GM21723 (cell line): Measurements from ENCODE around the gene RBBP8.
"Not testable (repeated sequence)": the region's sequence is repeated elsewhere in the genome, so short reads cannot be mapped to it uniquely, and the experiment has no call there.

Experiments
- ATAC-seq: cut with Tn5 transposase; IDR thresholded peaks from one replicate; pipeline ENCODE4 v1.9.1; 2021; ENCODE audit warnings: mild to moderate bottlenecking, moderate library complexity; ENCODE audit not compliant: unreplicated experiment

RBBP8 gene

DNA sequence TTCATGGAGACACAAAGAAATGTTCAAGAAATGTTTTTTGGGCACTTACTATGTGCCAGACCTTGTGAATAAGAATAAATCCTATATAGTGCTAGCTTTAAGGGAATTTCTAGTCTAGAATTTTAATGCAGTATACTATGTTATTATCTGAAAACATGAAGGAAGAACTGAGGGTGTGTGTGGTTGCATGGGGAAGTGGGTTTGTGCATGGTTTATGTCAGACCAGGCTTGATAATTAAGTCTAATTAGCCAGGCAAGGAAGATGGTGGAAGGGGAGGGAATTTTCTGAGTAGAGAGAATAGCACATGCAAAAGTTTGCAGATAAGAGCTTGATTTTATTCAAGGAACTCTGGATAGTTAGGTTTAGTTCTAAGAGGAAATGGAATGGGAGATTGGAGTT, 6.5 kb downstream of the RBBP8 start:
- no peak for ATAC-seq

DNA sequence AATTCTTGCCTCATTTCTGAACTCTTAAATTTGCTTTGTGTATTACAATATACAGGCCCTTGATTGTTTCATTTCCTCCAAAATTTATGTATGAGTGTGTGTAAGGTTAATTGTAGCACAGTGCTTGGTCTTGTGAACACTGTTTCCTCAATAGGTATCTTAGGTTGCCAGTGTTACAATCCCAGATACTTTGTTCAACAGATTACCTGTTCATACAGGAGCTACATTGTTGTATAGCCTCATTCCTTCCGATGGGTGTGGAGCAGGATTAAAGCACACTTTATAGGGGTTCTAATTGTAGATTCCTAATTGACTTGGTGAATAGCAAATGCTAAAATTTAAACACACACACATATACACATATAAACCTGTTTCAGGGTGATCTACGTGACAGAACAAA, 10.7 kb downstream of the RBBP8 start:
- ATAC-seq = no peak

DNA sequence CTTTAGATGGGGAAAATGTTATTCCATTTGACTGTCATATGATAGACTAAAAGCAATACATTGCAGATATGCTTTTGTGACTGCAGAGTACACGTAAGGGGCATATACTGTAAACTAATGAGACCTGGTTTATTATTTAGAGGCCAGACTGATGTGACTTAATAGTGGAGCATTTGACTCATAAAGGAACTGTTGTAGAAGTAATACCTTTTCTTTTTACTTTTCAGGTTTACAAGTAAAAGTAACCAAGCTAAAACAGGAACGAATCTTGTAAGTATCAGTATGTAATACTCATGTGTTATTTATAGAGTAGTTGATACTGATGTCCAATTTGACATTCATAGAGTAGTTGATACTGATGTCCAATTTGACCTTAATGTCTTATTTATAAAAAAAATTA, 13.1 kb downstream of the RBBP8 start:
- ATAC-seq = no peak

DNA sequence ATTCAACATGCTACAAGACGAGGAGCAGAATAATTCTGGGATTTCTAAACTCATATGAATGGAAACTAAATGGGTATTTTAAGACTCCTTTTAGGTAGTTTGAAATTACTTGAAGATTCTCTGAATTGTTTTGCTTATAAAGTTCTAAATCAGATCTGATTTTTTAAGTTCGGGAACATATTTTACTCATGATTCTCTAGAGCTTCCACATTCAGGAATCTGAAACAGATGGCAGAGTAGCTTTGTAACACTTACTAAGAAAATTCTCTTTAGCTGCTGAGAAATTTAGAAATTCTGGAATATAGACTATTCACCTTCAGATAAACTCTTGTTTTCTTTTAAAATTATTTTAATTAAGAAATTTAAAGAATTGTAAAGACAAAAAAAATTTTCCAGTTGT, 13.7 kb downstream of the RBBP8 start:
- no peak for ATAC-seq

DNA sequence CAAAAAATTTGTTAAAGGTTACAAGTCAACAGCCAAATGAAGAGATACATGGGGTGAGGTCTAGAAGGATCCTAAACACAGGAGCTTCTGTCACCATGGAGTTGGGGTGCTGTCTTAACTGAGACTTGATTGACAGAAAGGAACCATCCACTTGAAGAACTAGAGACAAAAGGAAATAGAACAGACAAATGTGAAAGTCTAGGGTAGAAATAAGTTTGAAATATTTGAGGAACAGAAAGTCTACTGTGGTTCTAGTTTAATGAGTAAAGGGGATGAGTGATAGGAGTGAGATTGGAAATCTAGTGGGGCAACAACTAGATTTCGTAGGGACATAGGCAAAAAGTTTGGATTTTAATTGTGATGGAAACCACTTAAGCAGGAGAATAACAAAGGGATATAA, 18.7 kb downstream of the RBBP8 start:
- ATAC-seq = no peak

DNA sequence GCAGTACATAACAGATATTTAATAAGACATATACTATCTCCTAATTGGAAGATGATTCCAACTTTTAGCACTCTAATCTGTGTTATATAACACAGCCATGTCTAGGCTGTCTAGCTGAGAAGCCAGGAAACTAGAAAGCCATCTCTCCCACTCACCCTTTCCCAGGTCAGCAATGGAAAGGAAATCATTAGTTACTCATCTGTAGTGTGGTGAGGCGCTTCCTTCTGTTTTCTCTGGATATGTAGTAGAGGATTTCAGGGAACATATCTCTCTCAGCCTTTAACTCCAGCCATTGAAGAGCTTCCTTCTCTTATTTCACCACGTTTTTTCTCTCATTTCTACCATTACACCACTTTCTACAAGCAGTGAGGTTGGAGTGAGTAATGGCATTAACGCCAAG, 19.4 kb downstream of the RBBP8 start:
- no peak for ATAC-seq

DNA sequence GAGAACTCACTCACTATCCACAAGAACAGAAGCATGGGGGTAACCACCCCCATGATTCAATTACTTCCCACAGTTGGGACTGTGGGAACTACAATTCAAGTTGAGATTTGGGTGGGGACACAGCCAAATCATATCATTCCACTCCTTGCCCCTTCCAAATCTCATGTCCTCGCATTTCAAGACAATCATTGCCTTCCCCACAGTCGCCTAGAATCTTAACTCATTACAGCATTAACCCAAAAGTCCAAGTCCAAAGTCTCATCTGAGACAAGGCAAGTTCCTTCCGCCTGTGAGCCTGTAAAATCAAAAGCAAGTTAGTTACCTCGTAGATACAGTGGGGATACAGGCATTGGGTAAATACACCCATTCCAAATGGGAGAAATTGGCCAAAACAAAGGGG, 20.9 kb downstream of the RBBP8 start:
- ATAC-seq = not testable (repeated sequence)

DNA sequence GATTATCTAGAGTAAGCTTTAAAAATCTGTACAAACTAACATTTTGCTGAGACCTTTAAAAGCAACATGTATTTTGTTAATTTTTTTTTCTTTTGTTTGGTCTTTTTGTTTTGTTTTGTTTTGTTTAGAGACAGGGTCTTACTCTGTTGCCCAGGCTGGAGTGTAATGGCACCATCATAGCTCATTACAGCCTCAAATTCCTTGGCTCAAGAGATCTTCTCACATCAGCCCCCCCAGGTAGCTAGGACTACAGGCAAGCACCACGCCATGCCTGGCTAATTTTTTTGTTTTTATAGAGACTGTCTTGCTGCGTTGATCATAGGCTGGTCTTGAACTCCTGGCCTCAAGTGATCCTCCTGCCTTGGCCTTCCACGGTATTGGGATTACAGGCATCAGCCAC, 23.1 kb downstream of the RBBP8 start:
- ATAC-seq = no peak

DNA sequence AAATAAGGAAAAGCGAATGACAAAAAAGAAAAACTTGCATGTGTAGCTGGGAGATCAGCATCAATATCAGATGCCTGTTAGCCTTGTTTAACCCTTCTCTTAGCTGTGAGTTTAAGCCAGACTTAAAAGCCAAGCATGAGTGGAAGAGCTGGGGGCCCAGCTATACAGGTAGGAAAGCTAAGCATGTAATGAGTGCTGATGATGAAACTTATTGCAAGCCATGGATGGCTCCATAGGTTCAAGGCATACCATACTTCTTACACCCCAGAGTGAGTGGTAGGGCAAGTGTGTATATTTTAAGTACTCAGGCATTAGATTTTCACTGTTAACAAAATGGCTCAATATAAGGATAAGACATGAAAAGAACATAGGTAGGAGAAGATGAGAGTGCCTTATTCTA, 28.0 kb downstream of the RBBP8 start:
- no peak for ATAC-seq

DNA sequence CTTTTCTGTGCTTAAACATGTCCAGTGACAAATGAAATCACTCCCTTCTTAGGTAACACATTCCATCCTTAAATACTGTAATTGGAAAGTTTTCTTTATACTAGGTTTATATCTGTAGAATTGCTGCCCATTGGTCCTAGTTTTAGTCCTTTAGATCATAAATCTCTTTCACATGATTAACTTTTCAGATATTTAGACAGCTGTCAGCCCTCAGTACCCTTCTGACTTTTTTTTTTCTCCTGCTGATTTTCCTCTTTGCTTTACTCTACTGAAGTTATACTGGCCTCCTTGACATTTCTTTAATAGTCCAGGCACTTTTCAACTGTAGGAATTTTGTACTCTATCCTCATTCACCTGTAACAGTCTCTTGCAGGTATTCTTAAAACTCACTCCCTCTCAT, 28.9 kb downstream of the RBBP8 start:
- ATAC-seq = no peak

DNA sequence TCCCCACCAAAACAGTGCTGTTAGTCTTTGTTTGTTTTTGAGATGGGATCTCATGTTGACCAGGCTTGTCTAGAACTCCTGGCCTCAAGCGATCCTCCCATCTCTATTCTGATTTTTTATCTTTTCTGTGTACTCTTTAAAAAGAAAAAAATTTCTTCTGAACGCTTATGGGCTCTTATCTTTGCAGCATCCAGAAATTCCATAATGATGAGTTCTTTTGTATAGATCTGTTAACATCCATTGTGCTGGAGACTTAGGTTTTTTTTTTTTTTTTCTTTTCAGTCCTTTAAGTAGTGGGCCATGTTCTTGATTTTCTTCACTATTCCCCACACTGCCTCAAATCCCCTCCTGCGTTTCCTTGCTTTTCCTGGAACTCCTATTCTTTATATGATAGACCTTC, 31.0 kb downstream of the RBBP8 start:
- ATAC-seq = no peak

DNA sequence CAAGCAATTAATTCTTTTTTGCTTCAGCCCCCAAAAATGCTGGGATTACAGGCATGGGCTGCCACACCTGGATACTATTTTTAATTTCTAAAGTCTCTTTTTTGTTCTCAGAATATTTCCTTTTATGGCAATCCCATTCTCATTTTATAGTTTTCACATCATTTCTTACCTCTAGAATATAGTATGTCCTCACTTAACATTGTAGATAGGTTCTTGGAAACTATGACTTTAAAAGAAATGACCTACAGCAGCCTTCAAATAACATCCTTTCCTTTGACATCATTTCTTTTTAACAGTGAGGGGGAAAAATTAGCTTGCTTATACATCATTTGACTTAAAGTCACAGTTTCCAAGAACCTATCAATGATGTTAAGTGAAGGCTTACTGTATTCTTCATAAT, 31.6 kb downstream of the RBBP8 start:
- ATAC-seq = no peak

DNA sequence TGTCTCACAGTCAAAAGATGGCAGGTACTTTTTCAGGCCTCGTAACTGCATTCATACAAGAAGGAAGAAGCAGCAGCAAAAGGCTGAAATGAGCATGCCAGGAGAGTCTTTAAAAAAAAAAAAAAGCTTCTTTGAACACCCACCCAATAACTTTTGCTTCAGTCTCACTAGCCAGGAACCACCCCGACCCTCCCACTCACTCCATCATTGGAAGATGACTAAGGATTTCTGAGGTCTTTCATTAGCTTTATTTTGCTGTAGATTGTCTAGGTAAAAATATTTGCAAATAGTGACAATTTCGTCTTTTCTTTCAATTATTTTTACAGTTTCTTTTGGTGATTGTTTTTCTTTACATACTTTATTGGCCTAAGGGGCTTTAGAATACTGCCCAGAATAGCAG, 37.9 kb downstream of the RBBP8 start:
- ATAC-seq = no peak

DNA sequence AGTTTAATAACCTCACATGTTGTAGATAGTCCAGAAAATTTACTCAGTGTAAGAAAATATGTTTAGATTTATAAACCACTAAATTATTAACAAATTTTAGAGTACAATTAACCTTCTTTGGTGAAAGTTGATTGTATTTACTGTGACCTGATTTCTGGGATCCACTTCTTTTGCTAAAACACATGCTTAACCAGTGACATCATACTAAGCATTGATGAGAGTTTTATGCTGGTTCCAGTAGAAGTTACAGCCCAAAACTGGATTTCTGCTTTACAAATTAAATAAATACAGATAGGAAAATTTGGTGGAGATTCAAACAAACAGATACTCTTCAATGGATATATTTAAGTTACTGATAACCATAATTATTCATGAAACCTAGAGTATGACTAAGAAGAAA, 40.9 kb downstream of the RBBP8 start:
- ATAC-seq = no peak

DNA sequence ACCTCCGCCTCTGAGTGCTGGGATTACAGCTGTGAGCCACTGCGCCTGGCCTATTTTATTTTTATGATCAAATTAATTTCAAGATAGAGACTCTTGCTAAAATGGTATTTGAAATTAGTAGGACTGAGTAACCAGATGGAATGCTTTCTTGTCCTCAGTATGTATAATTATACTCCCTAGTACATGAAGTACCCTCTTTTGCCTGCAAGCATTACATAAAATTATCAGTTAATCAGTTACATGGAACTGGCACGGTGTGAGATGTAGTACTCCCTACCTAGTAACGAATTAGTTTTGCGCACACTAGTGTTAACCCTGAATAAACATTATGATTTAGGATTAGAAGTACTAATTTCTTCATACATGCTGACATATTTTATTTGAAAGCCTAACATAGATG, 41.6 kb downstream of the RBBP8 start:
- ATAC-seq = no peak

DNA sequence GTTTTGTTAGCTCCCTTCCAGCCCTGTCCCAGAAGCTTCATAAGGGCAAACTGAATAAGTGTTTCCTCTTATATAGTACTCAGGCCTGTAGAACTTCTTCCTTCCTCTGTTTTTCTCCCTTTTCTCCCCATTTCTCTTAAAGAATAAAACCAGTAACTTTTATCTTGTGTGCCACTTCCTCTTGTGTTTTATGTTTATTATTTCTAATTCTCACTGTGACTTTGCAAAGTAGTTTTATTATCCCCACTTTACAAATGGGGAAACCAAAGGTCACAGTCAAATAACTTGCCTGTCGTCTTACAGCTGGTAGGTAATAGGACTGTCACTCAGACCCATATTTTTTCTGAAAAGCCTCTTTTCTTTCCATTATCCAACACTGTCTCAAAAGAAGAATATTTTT, 42.4 kb downstream of the RBBP8 start:
- ATAC-seq = no peak

DNA sequence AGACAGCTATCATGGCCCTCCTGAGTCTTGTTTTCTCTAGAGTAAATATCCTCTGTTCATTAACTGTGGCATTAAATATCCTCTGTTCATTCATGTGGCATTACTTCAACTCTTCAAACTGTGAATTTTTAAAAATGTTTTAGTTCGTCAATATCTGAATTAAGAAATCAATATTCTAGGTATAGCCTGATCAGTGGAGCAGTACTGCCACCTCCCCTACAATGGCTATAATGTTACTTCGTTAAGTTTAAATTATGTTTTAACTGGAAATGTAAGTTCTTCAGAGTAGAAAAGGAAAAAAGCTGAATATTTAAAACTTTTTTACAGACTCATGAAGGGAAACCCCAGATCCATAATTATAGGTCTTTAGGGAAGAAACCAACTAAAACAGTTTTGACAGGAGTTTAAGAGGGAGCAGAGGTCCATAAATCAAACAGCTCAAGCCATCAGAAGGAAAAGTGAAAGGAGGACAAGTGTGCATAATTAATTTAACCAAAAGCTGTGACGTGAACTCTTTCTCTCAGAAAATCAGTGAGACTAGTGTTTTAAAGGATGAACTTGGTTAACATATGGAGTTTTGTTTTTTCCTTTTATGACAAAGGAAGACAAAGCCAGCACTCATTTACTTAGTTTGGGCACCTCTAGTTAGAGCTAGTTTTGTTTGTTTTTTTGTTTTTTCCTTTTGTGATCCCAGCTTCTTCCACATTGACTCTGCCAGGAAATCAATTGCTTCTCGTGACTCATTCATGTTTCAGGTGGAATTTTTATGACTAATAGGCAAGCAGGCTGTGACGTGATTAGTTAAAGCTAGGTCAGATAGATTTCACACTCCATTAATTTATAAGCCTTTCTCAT, 44.9 kb downstream of the RBBP8 start:
- ATAC-seq = no peak

DNA sequence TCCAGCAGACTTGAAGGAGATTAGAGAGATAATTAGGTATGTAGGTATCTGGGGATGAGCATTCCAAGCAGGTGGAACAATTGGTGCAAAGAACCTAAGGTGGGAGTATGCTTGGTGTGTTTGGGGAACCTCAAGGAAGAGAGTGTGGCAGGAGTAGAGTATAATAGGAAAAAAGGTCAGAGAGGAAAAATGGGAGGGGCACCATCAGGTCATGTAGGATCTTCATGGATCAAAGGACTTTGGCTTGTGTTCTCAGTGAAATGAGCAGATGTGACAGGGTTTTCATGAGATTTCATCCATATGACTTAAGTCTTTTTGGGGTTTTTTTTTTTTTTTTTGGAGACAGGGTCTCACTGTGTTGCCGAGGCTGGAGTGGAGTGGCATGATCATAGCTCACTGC, 47.3 kb downstream of the RBBP8 start:
- ATAC-seq = no peak

DNA sequence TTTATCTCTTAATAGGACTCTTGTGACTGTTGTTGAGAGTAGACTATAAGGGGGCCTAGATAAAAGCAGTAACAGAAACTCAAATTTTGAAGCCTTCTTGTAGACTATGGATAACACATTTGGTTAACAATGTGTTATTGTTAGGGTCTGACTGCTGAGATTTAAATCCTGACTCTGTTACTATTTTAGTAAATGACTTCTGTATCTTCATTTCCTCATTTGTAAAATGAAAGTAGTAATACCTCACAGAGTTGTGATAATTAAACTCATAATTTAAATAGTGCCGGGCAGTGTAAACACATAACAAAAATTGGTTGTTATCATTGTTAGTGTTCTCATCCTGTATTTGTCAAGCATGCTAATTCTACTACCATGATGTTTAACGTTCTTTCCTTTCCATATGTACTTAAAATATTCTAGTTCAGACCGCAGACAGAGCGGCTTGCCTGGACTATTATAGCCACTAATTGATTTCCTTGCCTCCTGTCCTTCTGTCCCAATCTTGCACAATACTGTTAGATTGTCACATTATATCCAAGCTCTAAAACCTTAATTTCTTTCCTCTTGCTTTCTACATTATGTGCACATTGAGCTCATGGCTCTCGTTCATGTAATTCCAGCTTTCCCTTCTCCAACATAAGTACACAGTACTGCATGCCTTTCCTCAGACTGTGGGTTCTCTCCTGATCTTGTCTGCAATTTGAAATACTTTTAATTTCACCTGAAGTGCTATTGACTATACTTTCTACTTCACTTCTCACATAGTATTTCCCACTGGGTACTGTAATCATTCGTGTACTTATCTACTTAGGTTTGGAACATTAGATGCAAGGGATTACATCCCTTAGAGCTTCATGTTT, 48.4 kb downstream of the RBBP8 start:
- no peak for ATAC-seq

DNA sequence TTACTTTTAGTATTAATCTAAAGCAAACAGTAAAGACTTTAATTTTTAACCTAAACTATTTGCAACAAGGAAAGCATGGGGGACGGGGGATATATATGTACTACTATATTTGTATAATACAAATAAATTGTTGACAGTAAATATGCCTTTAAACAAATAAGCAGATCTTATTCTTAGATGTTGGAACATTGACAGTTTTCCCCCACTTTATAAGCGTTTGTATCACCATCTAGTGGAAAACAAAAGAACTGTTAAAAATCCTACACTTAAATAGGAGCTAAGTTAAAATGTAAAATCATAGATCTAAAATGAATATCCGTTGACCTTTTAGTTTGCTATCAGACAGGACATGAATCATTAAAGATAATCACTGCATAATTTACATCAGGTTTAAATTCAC, 50.0 kb downstream of the RBBP8 start:
- no peak for ATAC-seq

DNA sequence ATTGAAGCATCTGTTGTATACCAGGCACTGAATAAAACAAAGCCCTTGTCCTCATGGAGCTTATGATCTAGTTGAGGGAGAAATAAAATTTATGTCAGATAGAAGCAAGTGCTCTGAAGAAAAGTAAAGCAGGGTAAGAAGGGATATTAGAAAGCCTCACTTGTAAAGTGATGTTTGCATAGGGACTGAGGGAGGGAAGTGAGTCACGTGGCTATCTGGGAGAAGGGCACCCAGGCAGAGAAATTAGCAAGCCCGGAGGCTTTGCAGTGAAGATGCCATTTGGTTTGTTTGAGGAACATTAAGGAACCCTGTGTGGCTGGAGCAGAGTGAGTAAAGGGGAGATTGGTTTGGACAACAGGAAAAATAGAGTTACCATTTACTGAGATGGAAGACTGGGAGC, 52.1 kb downstream of the RBBP8 start:
- no peak for ATAC-seq

DNA sequence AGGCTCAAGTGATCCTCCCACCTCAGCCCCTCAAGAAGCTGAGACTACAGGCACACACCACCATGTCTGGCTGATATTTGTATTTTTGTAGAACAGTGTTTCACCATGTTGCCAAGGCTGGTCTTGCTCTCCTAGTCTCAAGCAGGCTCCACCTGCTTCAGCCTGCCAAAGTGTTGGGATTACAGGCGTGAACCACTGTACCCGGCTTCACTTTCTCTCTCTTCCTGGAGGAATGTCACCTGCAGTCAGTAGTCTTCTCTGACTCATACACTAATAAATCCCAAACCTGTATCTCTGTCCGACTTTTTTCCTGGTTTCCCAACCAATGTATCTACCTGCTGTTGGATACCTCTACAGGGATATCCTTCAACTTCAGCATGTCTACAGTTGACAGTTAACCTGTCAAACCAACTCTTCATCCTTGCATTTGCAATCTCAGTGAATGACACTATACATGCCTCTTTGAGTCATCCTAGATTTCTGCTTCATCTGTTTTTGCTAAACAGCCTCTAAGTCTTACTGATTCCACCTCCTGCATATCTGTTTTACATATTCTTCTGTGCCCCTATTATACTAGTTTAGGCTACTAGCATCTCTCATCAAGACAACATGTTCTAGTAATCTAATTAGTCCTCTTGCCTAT, 54.5 kb downstream of the RBBP8 start:
- ATAC-seq = no peak
